ENCODE measurements around the gene CAPZB.

Gene CAPZB

DNA sequence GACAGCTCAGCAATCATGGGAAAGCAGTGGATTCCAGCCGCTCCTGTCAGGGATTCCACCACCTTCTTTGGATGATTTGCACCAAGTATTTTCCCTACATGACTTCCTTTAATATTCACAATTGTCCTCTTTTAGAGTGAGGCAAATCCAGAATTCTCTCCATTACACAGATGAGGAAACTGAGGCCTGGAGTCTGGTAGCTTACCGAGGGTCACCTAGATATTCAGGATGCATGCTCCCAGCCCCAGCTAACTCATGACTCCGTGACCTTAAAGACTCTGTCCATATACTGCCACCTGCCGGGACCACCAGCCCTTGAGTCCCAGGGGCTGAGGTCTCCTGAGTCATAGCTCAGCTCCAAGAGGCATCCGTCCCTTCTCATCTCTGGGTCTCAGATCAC lies 80.6 kb downstream of the CAPZB start:
- FAIRE-seq, result no peak

DNA sequence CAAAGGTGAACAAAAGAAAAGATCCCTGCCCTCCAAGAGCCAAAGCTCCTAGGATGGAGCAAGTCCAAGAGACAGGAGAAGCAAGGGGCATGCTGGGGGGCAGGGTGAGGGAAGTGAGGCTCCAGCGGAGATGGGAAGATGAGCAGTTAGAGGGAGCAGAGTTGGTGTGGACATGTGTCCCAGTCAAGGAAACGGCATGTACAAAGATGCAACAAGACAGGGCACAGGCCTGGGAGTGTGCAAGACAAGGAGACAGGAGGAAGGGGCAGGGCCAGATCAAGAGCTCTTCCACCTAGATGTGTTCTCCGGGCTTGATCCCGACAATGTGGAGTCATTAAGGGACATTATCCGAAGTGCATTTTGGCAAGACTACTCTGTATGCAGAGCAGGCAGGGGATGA lies 82.1 kb downstream of the CAPZB start:
- no peak for FAIRE-seq

GRCh38 chr1:19402031-19402813 lies 83.1 kb downstream of the CAPZB start:
- FAIRE-seq, result no peak

- no peak for FAIRE-seq
Observed at GRCh38 chr1:19401535-19401889, 83.8 kb downstream of the CAPZB start.

DNA sequence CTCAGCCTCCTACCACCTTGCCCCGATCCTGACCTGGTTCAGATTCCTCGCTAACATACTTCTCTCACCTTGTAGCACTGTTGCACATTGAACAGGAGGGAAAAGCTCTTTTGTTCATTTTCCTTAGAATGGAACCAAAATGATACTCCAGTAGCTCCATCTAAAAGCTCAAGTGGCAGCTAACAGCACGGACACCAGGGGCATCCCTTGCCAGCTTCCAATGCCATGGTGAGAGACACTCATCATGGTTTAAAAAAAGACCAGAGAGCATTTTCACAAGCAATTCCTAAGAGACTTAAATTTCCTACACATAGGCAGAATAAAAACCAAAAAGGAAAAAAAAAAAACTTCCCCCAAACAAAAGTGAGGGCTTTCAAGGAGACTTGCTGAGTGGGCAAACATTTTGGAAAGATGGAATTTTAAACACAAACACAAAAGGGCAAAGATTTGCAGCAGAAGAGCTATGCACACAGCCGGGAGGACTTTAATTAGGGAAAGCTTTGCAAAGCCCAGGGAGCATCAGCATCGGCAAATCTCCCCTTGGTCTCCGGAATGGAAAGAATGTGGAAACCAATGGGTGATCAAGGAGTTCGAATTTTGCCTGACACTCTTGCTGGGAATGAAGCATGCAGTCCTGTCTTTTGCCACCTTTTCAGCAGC lies 84.3 kb downstream of the CAPZB start:
- FAIRE-seq, result no peak

- no peak for FAIRE-seq
Observed at GRCh38 chr1:19400192-19400611, 85.1 kb downstream of the CAPZB start.

GRCh38 chr1:19398309-19398760 lies 87.0 kb downstream of the CAPZB start:
- FAIRE-seq, result no peak

DNA sequence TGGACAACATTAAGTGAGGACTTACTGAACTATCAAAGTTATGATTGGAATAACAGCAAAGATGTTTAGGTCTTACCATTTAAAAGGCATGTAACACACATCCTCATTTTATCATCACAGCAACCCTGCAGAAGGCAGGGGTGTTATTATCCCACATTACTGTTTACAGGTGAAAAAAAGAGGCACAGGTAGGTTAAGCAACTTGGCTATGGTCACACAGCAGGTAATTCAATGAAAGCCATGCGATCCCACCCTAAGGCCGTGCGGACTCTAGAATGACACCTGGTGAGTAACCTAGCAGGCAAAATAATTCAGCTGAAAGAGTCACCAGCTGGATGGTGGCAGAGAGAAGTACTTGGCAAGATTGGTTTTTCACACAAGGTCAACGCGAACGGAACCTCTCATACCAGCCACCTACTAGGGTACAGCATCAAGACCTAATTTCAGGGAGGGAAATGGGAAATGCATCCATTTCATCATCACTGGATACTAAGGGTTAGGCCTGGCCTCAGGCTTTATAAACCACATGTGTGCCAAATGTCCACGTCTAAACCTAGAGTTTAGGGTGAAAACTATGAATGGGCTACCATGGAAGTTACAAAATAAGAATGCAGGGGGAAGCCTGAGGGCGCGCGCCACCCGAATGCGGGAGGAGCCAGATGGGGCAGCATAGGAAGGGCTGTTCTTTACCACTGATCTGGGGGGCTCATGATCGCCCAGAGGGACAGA lies 88.0 kb downstream of the CAPZB start:
- no peak for FAIRE-seq

DNA sequence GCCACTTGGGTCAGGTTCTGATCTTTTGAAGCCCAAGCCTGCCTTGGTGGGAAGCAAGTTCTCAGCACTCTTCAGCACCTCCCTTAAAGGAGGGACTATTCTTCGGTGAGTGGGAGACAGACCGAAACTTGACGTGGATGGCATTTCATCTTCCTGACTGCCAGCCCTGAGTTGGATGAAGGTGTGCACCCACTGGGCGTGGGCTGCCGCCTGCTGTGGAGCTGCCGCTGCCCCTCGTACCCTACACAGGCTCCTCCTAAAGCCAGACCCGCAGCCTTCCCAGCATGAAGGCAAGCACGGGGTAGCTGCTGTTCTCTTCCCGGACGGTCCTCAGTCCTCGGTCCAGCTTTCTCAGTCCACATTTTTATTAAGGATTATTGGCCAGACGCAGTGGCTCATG lies 89.1 kb downstream of the CAPZB start:
- FAIRE-seq, result no peak

GRCh38 chr1:19395678-19396192 lies 89.6 kb downstream of the CAPZB start:
- FAIRE-seq, result no peak

DNA sequence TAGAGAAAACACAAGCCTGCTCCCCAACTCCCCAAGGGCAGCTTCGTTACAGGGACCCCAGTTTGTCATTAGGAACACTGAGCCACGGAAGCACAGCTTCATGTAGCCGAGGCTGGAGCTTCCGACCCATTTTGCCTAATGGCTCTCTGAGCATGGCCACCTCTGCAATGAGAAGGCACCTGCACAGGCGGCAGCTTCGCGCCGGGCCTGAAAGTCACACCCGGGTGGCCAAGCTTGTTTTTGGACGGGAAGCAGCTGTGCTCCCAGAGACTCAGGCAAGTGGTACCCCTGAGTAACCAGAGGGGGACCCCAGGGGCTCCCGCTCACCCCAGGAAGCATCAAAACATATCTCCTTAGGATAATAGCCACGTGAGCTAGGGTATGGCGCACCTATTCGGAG lies 92.3 kb downstream of the CAPZB start:
- no peak for FAIRE-seq

GRCh38 chr1:19392221-19392620 lies 93.1 kb downstream of the CAPZB start:
- FAIRE-seq, result no peak

- FAIRE-seq, result no peak
Observed at GRCh38 chr1:19391596-19391981, 93.8 kb downstream of the CAPZB start.

GRCh38 chr1:19390901-19391595 lies 94.3 kb downstream of the CAPZB start:
- FAIRE-seq, result peak; percentile 13

GRCh38 chr1:19390166-19390850 lies 95.0 kb downstream of the CAPZB start:
- no peak for FAIRE-seq

DNA sequence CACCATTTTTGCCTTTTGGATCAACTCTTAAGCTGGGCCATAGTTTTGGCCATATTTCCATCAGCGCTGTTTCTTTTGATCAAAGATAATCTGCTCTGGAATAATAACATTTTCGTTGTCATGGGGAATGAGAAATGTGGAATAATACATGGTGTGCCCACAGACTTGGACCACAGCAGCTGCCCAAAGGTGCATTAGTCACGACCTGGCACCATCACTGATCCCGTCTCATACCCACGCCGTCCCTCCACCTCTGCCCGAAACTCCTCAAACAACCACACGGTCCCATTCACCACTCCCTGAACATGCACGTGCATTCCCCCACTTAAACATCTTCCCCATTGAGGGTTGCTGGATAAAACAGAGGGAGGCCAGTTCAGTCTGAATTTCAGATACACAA lies 96.4 kb downstream of the CAPZB start:
- FAIRE-seq, result no peak

DNA sequence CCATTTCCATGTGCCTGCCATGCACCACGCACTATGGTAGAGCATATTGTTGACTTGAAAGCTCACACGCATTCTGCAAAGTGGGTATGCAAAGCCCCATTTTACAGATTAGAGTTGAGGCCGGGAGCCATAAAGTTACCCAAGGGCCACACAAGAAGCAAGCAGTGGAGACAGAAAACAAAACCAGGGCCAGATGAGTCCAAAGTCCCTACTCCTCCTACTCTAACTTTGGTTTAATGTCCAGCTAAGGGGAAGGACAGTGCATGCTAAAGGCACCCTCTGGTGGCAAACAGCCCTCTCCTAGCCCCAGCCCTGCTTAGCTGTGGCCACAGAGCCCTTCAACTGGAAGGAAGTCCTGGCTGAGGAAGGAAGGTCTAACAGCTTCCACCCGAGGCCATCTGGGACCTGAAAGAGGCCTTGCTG lies 98.3 kb downstream of the CAPZB start:
- FAIRE-seq, result no peak

DNA sequence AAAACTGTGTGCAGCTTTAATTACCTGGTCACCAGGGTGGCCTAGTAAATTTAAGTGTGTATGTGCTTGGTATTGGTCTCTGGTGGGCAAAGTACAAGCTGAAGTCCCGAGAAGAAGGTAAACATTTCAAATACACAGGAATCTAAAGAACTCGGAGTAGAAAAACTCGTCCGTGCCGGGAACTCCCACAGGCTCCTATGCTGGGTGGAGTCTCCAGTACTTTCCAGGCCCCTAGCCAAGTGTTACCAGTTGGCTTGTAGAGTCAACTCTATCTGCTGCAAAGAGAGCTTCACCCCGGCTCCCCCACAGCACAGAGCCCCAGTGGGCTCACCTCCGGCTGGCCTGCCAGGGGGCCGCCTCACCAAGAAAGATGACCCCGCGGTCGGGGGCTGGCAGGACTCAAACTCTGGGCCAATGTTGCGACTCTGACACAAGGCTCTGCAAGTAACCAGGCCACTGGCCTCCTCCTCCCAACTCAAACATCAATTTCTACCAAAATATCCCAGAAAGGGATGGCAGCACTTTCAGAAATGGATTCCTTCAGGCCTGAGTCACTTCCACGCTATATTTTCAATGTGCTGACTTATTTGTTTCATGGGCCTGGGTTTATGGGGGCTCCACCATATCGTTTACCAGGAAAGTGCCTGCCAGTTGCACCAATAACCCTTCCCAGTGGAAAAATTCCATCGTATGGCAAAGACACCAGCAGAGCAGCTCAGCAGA lies 99.3 kb downstream of the CAPZB start:
- no peak for FAIRE-seq

- FAIRE-seq, result no peak
Observed at GRCh38 chr1:19385221-19385620, 100.1 kb downstream of the CAPZB start.

DNA sequence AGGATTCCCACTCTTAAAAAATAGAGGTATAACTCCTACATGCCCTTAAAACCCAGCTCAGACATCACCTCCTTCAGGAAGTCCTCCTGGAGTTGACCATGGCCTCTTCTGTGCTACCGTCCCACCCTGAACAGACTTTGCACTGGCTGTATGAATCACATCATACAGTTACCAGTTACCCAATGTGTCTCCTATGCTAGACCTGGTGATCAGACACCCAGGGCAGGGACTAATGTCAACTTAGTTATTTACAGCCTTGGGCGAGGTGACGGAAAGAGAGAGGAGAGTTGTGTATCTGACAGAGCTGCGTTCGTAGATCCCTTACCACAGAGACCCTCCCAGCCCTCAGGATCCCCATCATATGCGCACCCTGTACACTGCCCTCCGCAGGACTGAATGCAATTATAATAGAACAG lies 100.6 kb downstream of the CAPZB start:
- no peak for FAIRE-seq

- FAIRE-seq, result no peak
Observed at GRCh38 chr1:19384113-19384512, 101.2 kb downstream of the CAPZB start.

DNA sequence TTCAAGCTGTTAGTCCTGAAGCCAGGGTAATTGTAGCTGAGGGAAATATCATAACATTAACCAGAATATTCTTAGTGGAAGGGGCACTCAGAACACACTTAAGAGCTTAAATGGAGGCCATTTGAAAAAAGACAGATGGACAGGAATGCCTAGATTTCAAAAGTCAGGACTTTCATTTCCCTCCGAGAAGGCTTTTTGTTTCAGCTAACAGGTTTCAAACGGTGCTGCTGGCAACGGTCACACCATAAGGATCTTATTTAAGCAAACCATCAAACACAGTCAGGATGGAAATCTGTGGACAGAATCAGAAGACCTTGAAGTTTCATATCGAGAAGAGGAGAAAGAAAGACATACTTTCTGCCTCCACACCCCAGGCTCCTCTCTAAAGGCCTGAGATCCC lies 103.1 kb downstream of the CAPZB start:
- no peak for FAIRE-seq
